Neural cell (in vitro differentiated cells): ENCODE measurements around the gene MPP3.

Source experiments
- CTCF ChIP-seq: fragments of 450-650 bp; IDR thresholded peaks from 2 replicates; pipeline ENCODE4 v1.5.1; 2014; ENCODE audit warnings: antibody characterized with exemption, mild to moderate bottlenecking, moderate library complexity; ENCODE audit not compliant: poor library complexity, severe bottlenecking
- EZH2 ChIP-seq: fragments of 200-600, 300-800 bp; shearing (Covaris generic), sonication (generic); IDR thresholded peaks from 2 replicates; pipeline ENCODE4 v1.6.1; 2014; ENCODE audit warnings: antibody characterized with exemption, low read length, borderline replicate concordance, mild to moderate bottlenecking; ENCODE audit not compliant: insufficient read depth, poor library complexity, severe bottlenecking
- MXI1 ChIP-seq: fragments of 450-650 bp; conservative IDR thresholded peaks from 2 replicates; pipeline ENCODE4 v1.6.1; 2014; ENCODE audit warnings: antibody characterized with exemption, mild to moderate bottlenecking; ENCODE audit not compliant: poor library complexity, severe bottlenecking
- POLR2AphosphoS5 ChIP-seq: IDR thresholded peaks from 2 replicates; pipeline ENCODE4 v1.6.1; 2012
- RAD21 ChIP-seq: fragments of 450-650 bp; conservative IDR thresholded peaks from 2 replicates; pipeline ENCODE4 v1.6.1; 2014; ENCODE audit warnings: antibody characterized with exemption, mild to moderate bottlenecking, moderate library complexity
- REST ChIP-seq: IDR thresholded peaks from 2 replicates; pipeline ENCODE4 v1.6.1; 2012; ENCODE audit warnings: borderline replicate concordance

- TF ChIP-seq CTCF (no peak), EZH2 (no peak), MXI1 (no peak), REST (no peak), RAD21 (no peak), POLR2AphosphoS5 (no peak)
Observed at GRCh38 chr17:43834106-43834505, 1.2 kb upstream of the MPP3 start.
